D721Med (cell line): ENCODE measurements around the gene FOXO1.

Source experiments
- DNase-seq: peaks from one replicate; pipeline ENCODE4 v3.0.0; 2011; ENCODE audit warnings: low spot score; ENCODE audit not compliant: insufficient read length
- FAIRE-seq: peaks from 2 replicates; lab custom pipeline; 2011; peaks lifted over from hg19 to GRCh38; lab: Jason Lieb, UNC
- CTCF ChIP-seq: IDR thresholded peaks from 2 replicates; pipeline ENCODE4 v1.5.1; 2012; ENCODE audit warnings: mild to moderate bottlenecking, control low read depth; ENCODE audit not compliant: insufficient read depth; ENCODE audit errors: missing control alignments

FOXO1 gene

GRCh38 chr13:40648040-40648439 lies 18.4 kb downstream of the FOXO1 start:
- no peak for DNase-seq
- FAIRE-seq = no peak
- TF ChIP-seq CTCF = no peak

GRCh38 chr13:40644838-40645604 lies 21.4 kb downstream of the FOXO1 start:
- DNase-seq = no peak
- no peak for TF ChIP-seq CTCF
- FAIRE-seq = no peak

GRCh38 chr13:40640845-40641458 lies 25.5 kb downstream of the FOXO1 start:
- FAIRE-seq = no peak
- no peak for TF ChIP-seq CTCF
- DNase-seq = no peak

- FAIRE-seq (no peak), DNase-seq (no peak)
- no peak for TF ChIP-seq CTCF
These were observed 26.2 kb downstream of the FOXO1 start for GRCh38 chr13:40640202-40640601.

- FAIRE-seq (no peak), DNase-seq (no peak)
- no peak for TF ChIP-seq CTCF
These were observed 27.2 kb downstream of the FOXO1 start for GRCh38 chr13:40639221-40639681.

GRCh38 chr13:40637643-40638042 lies 28.8 kb downstream of the FOXO1 start:
- TF ChIP-seq CTCF = no peak
- no peak for FAIRE-seq
- no peak for DNase-seq
